Endothelial cell of umbilical vein (primary cell): Measurements from ENCODE around the gene SKAP1. TPM values are rescaled to one million over a fixed set of nuclear protein-coding genes. Genes with fewer than 3 reads are reported as not detected.

Source experiments
- BruUV-seq: library from RNA; stranded (reverse); fragments of 400-500 nt; replicated peaks from 2 replicates; lab custom pipeline; 2021; lab: Mats Ljungman, UMichigan
- CTCF ChIA-PET: fragments of 300-600, 350-600 bp; sonication (Branson Sonifier 250); formaldehyde crosslinking; loops from one replicate; lab custom pipeline; 2021; ENCODE audit warnings: antibody characterized with exemption, inconsistent platforms; lab: Charles Lee
- POLR2A ChIA-PET: fragments of 300-600, 350-600 bp; sonication (Branson Sonifier 250); formaldehyde crosslinking; loops from one replicate; lab custom pipeline; 2021; ENCODE audit warnings: antibody characterized with exemption, inconsistent platforms; lab: Charles Lee
- DNase-seq: peaks from one replicate; pipeline ENCODE4 v3.0.0-alpha.2; 2011; ENCODE audit warnings: low read depth, low spot score
- FAIRE-seq: peaks from 2 replicates; lab custom pipeline; 2011; peaks lifted over from hg19 to GRCh38; lab: Jason Lieb, UNC
- H2AFZ ChIP-seq: 2 replicates; pipeline ENCODE4 v1.6.0; 2012; ENCODE audit warnings: low read depth, low read length, control low read depth, inconsistent platforms
- H3K27ac ChIP-seq: 2 replicates; pipeline ENCODE4 v1.5.1; 2011; ENCODE audit warnings: low read depth, mild to moderate bottlenecking, control low read depth, low read length, moderate library complexity; ENCODE audit not compliant: insufficient read depth
- H3K27me3 ChIP-seq, 2 experiments: 2 replicates each; pipeline versions ENCODE4 v1.6.0 to v1.6.1; 2011; ENCODE audit warnings: low read length in 2 of 2, mixed read lengths in 1 of 2; ENCODE audit not compliant: control insufficient read depth in 2 of 2, insufficient read depth in 2 of 2
- H3K36me3 ChIP-seq, 2 experiments: 2 replicates in 1 of 2; 3 replicates in 1 of 2; pipeline ENCODE4 v1.5.1; 2011; ENCODE audit warnings: low read length in 2 of 2, mild to moderate bottlenecking in 1 of 2, moderate library complexity in 1 of 2; ENCODE audit not compliant: control insufficient read depth in 2 of 2, insufficient read depth in 2 of 2; ENCODE audit errors: extremely low read depth in 1 of 2
- H3K4me1 ChIP-seq: 3 replicates; pipeline ENCODE4 v1.5.1; 2011; ENCODE audit warnings: mild to moderate bottlenecking, low read length; ENCODE audit not compliant: control insufficient read depth, insufficient read depth; ENCODE audit errors: extremely low read depth
- H3K4me2 ChIP-seq: 2 replicates; pipeline ENCODE4 v1.6.1; 2011; ENCODE audit warnings: low read length, control low read depth, mixed read lengths; ENCODE audit not compliant: insufficient read depth
- H3K4me3 ChIP-seq, 3 experiments: fragments of 200-600 bp in 1 of 3; sonication (generic), shearing (Covaris generic) in 1 of 3; replicated peaks in 1 of 3; 2 replicates each; pipeline ENCODE4 v1.5.1; 2011 to 2016; ENCODE audit warnings: control low read depth in 3 of 3, low read length in 3 of 3, mild to moderate bottlenecking in 2 of 3, inconsistent platforms in 1 of 3, low read depth in 1 of 3, moderate library complexity in 1 of 3; ENCODE audit not compliant: insufficient read depth in 1 of 3
- H3K79me2 ChIP-seq: 2 replicates; pipeline ENCODE4 v1.6.0; 2012; ENCODE audit warnings: low read length, inconsistent platforms; ENCODE audit not compliant: control insufficient read depth, insufficient read depth
- H3K9ac ChIP-seq: replicated peaks from 2 replicates; pipeline ENCODE3; 2011; ENCODE audit warnings: low read length, control low read depth; ENCODE audit not compliant: insufficient read depth; ENCODE audit errors: extremely low read depth
- H3K9me1 ChIP-seq: replicated peaks from 3 replicates; pipeline ENCODE4 v1.6.0; 2011; ENCODE audit warnings: mild to moderate bottlenecking, low read length; ENCODE audit not compliant: control insufficient read depth, insufficient read depth; ENCODE audit errors: extremely low read depth
- H3K9me3 ChIP-seq: replicated peaks from 2 replicates; pipeline ENCODE4 v1.5.1; 2012; ENCODE audit warnings: low read length, inconsistent platforms; ENCODE audit not compliant: control insufficient read depth, insufficient read depth
- H4K20me1 ChIP-seq: replicated peaks from 2 replicates; pipeline ENCODE3; 2011; ENCODE audit warnings: mild to moderate bottlenecking, low read length; ENCODE audit not compliant: control insufficient read depth, insufficient read depth; ENCODE audit errors: extremely low read depth
- EZH2 ChIP-seq: IDR thresholded peaks from 2 replicates; pipeline ENCODE4 v1.6.1; 2012; ENCODE audit warnings: borderline replicate concordance, low read depth, mild to moderate bottlenecking, moderate library complexity, low read length, inconsistent platforms; ENCODE audit not compliant: severe bottlenecking
- FOS ChIP-seq: IDR thresholded peaks from 2 replicates; pipeline ENCODE4 v1.6.1; 2011; ENCODE audit warnings: mild to moderate bottlenecking, low read length, moderate library complexity, borderline replicate concordance; ENCODE audit not compliant: insufficient read depth
- GATA2 ChIP-seq: IDR thresholded peaks from 2 replicates; pipeline ENCODE4 v1.7.0; 2011; ENCODE audit warnings: low read depth, mild to moderate bottlenecking, moderate library complexity, mixed read lengths, low read length; ENCODE audit not compliant: insufficient read length, insufficient read depth
- JUN ChIP-seq: IDR thresholded peaks from 2 replicates; pipeline ENCODE4 v1.6.1; 2011; ENCODE audit warnings: borderline replicate concordance, low read depth; ENCODE audit not compliant: insufficient read length, insufficient read depth
- MAX ChIP-seq: IDR thresholded peaks from 2 replicates; pipeline ENCODE4 v1.6.1; 2011; ENCODE audit not compliant: insufficient read depth, insufficient read length
- MYC ChIP-seq: IDR thresholded peaks from one replicate; pipeline ENCODE4 v1.6.1; 2011; ENCODE audit warnings: mild to moderate bottlenecking, low read depth, low read length
- POLR2A ChIP-seq: IDR thresholded peaks from 2 replicates; pipeline ENCODE4 v1.6.1; 2012; ENCODE audit warnings: low read depth, mild to moderate bottlenecking, control low read depth, low read length
- POLR2AphosphoS5 ChIP-seq: IDR thresholded peaks from 2 replicates; pipeline ENCODE4 v1.6.1; 2012; ENCODE audit warnings: low read depth, mild to moderate bottlenecking, control low read depth, low read length, moderate library complexity; ENCODE audit not compliant: insufficient read depth
- dilution Hi-C: fragments of 300-500 bp; cut with MboI; formaldehyde crosslinking; loops from one replicate; pipeline ENCODE4 v1.15.0; 2019; ENCODE audit warnings: low sequenced_read_pairs; ENCODE audit not compliant: extremely low pct_ligation_motif_present
- intact Hi-C: fragments of 100-400 bp; cut with micrococcal nuclease; formaldehyde crosslinking; loops from one replicate; pipeline ENCODE4 v1.10.0; 2022
- polyA plus RNA-seq, 4 experiments: library from polyadenylated mRNA; depleted of rRNA in 3 of 4; stranded (reverse) in 3 of 4; unstranded in 1 of 4; fragments of >200 nt; gene quantifications; 2 replicates each; pipeline versions ENCODE4 v1.2.1 to v1.2.3, GENCODE V29; 2011 to 2012; ENCODE audit warnings: missing spikeins in 1 of 4
- total RNA-seq: library from RNA; stranded (reverse); gene quantifications from 2 replicates; pipeline ENCODE4 v1.2.3, GENCODE V29; 2021
- TF ChIP-seq, protein P1 (sequence below), 2 donors: IDR thresholded peaks; 1 replicate in 1 of 2; 2 replicates in 1 of 2; pipeline ENCODE4 v1.5.1; 2011; ENCODE audit warnings: low read length in 2 of 2, mild to moderate bottlenecking in 2 of 2, moderate library complexity in 2 of 2, control low read depth in 1 of 2, inconsistent platforms in 1 of 2, low read depth in 1 of 2; ENCODE audit not compliant: insufficient read depth in 1 of 2; ENCODE audit errors: extremely low read depth in 1 of 2

The SKAP1 gene
- total and polyA plus RNA-seq, 2 donors (not counting 3 experiments of a cell fraction or from before 2014, with no cell fraction given): 0.75 TPM; not detected in 1

DNA sequence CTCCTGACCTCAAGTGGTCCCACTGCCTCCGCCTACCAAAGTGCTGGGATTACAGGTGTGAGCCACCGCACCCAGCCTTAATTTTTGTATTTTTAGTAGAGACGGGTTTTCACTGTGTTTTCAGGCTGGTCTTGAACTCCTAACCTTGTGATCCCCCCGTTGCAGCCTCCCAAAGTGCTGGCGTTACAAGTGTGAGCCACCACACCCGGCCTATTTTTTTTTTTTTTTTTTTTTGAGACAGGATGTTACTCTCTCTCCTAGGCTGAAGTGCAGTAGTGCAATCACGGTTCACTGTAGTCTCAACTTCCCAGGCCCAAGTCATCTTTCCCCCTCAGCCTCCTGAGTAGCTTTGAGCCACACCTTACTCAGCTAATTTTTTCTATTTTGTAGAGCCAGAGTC, 325.6 kb downstream of the SKAP1 start:
- no TSS peak for BruUV-seq
- H2AFZ ChIP-seq: no peak overlapping the region
- no peaks in the 10 kb centered on the region for H3K9me1 ChIP-seq
- no peaks in the 10 kb centered on the region for H4K20me1 ChIP-seq
- H3K4me2 ChIP-seq: no peak overlapping the region
- peaks cover 30% of the 10 kb centered on the region for H3K79me2 ChIP-seq
- no peaks in the 10 kb centered on the region for H3K27me3 ChIP-seq
- H3K27ac ChIP-seq: no peak overlapping the region
- H3K36me3 ChIP-seq: no peaks in the 10 kb centered on the region
- peaks cover 18% of the 10 kb centered on the region for H3K4me1 ChIP-seq
- TF ChIP-seq, protein P1, sequence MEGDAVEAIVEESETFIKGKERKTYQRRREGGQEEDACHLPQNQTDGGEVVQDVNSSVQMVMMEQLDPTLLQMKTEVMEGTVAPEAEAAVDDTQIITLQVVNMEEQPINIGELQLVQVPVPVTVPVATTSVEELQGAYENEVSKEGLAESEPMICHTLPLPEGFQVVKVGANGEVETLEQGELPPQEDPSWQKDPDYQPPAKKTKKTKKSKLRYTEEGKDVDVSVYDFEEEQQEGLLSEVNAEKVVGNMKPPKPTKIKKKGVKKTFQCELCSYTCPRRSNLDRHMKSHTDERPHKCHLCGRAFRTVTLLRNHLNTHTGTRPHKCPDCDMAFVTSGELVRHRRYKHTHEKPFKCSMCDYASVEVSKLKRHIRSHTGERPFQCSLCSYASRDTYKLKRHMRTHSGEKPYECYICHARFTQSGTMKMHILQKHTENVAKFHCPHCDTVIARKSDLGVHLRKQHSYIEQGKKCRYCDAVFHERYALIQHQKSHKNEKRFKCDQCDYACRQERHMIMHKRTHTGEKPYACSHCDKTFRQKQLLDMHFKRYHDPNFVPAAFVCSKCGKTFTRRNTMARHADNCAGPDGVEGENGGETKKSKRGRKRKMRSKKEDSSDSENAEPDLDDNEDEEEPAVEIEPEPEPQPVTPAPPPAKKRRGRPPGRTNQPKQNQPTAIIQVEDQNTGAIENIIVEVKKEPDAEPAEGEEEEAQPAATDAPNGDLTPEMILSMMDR (IDR thresholded peaks at IDR 0.05; ENCODE audit: extremely low read depth in 1 of 2, insufficient read depth in 1 of 2, low read depth in 1 of 2, low read length in 2 of 2): no peak
- TF ChIP-seq POLR2AphosphoS5 (no peak), GATA2 (no peak), EZH2 (no peak), MYC (no peak), FOS (no peak), JUN (no peak), POLR2A (no peak), MAX (no peak)
- dilution Hi-C loops: no loop called here
- no peak for DNase-seq
- ChIA-PET POLR2A (no interaction called here), CTCF (interaction anchor here (2.8 to 3.1 kb wide), 2 partner anchors 24 to 27 kb away, joined by 10 to 11 read pairs; no protein-coding TSS in a partner anchor)
- no peak overlapping the region for H3K9ac ChIP-seq
- no peak for FAIRE-seq
- no peaks in the 10 kb centered on the region for H3K9me3 ChIP-seq
- intact Hi-C loops: loop anchor here (5.0 kb wide), 1 partner anchor 138 kb away; no protein-coding TSS in a partner anchor
- H3K4me3 ChIP-seq: no peak overlapping the region
